CD4-positive, alpha-beta memory T cell (primary cell): ENCODE results near the gene NAP1L5. TPM values are rescaled to one million over a fixed set of nuclear protein-coding genes. Genes with fewer than 3 reads are reported as not detected.
A peak's percentile ranks its signal among the peaks of the same experiment; 100 is the strongest.

Source experiments
- CTCF ChIA-PET: fragments of 350-600 bp; sonication (Branson Sonifier 250); formaldehyde crosslinking; loops from one replicate; lab custom pipeline; 2021; ENCODE audit warnings: inconsistent platforms; ENCODE audit not compliant: partially characterized antibody; lab: Charles Lee
- POLR2A ChIA-PET: fragments of 350-600 bp; sonication (Branson Sonifier 250); formaldehyde crosslinking; loops from one replicate; lab custom pipeline; 2021; ENCODE audit not compliant: partially characterized antibody; lab: Charles Lee
- DNase-seq, 5 donors: peaks; one replicate each; pipeline versions ENCODE4 v3.0.0 to v3.0.0-alpha.2; 2020 to 2022; ENCODE audit warnings: mixed read lengths in 1 of 5
- H3K27ac ChIP-seq: one replicate; pipeline ENCODE4 v1.7.0; 2013; ENCODE audit warnings: low read depth, low read length
- H3K27me3 ChIP-seq: 2 replicates; pipeline ENCODE4 v1.7.0; 2013; ENCODE audit warnings: mild to moderate bottlenecking, low read length, moderate library complexity; ENCODE audit not compliant: insufficient read depth
- H3K36me3 ChIP-seq: 2 replicates; pipeline ENCODE4 v1.7.0; 2013; ENCODE audit warnings: mild to moderate bottlenecking, low read length, moderate library complexity; ENCODE audit not compliant: insufficient read depth
- H3K4me1 ChIP-seq: 2 replicates; pipeline ENCODE4 v1.7.0; 2013; ENCODE audit warnings: mild to moderate bottlenecking, low read length, moderate library complexity; ENCODE audit not compliant: insufficient read depth
- H3K4me3 ChIP-seq, 2 donors: one replicate each; pipeline ENCODE4 v1.7.0; 2013; ENCODE audit warnings: low read length in 2 of 2, mild to moderate bottlenecking in 1 of 2
- H3K9me3 ChIP-seq, 2 donors: one replicate each; pipeline ENCODE4 v1.7.0; 2013; ENCODE audit warnings: low read length in 2 of 2, control low read depth in 1 of 2; ENCODE audit not compliant: control insufficient read depth in 1 of 2
- H3K27ac Mint-ChIP-seq, 7 donors: one replicate each; pipeline ENCODE4 v1.8.0; 2020 to 2021; ENCODE audit warnings: mixed read lengths in 7 of 7, mild to moderate bottlenecking in 6 of 7, inconsistent platforms in 3 of 7, moderate library complexity in 3 of 7
- H3K27me3 Mint-ChIP-seq, 2 donors: one replicate each; pipeline ENCODE4 v1.8.0; 2020 to 2021; ENCODE audit warnings: mixed read lengths in 2 of 2
- H3K36me3 Mint-ChIP-seq, 2 donors: one replicate each; pipeline ENCODE4 v1.8.0; 2020 to 2021; ENCODE audit warnings: mixed read lengths in 2 of 2, inconsistent platforms in 1 of 2, mild to moderate bottlenecking in 1 of 2
- H3K4me1 Mint-ChIP-seq, 4 donors: one replicate each; pipeline ENCODE4 v1.8.0; 2020 to 2021; ENCODE audit warnings: mixed read lengths in 4 of 4, mild to moderate bottlenecking in 1 of 4
- H3K4me3 Mint-ChIP-seq, 8 donors: one replicate each; pipeline ENCODE4 v1.8.0; 2020 to 2021; ENCODE audit warnings: mixed read lengths in 8 of 8, mild to moderate bottlenecking in 7 of 8, moderate library complexity in 6 of 8, inconsistent platforms in 3 of 8
- H3K9me3 Mint-ChIP-seq, 8 donors: one replicate each; pipeline ENCODE4 v1.8.0; 2020 to 2021; ENCODE audit warnings: mixed read lengths in 8 of 8, mild to moderate bottlenecking in 5 of 8, inconsistent platforms in 3 of 8, moderate library complexity in 1 of 8
- intact Hi-C: fragments of 100-400 bp; cut with micrococcal nuclease; formaldehyde crosslinking; loops from one replicate; pipeline ENCODE4 v1.15.1; 2023
- polyA plus RNA-seq, 2 donors: library from polyadenylated mRNA; unstranded; fragments of 300-500 nt; fragmentation: Illumina TruSeq; gene quantifications; one replicate each; pipeline ENCODE4 v1.2.3, GENCODE V29; 2021
- total RNA-seq, 2 experiments: library from RNA; stranded (reverse); gene quantifications; one replicate each; pipeline ENCODE4 v1.2.3, GENCODE V29; 2021

The NAP1L5 gene
- total and polyA plus RNA-seq, 4 experiments from 2014 or later = 1.2 to 3.9 (median 2.5) TPM

- H3K27me3 Mint-ChIP-seq = no peaks in the 10 kb centered on the region
- H3K27ac Mint-ChIP-seq = peak overlapping the region; percentile 92 to 96 (median 94)
- H3K36me3 Mint-ChIP-seq = peaks cover 27 to 41% of the 10 kb centered on the region in 2 donors
- no peaks in the 10 kb centered on the region for H3K27me3 ChIP-seq
- peak overlapping the region; percentile 80 to 95 (median 90) for H3K4me3 Mint-ChIP-seq
- intact Hi-C loops = loop anchor here (5.0 kb wide), 2 partner anchors 104 to 414 kb away; partner anchors contain the start of genes HERC3 and PPM1K
- H3K27ac ChIP-seq = no peak overlapping the region
- H3K4me1 ChIP-seq = peaks cover 11% of the 10 kb centered on the region
- DNase-seq = no peak
- no peaks in the 10 kb centered on the region for H3K9me3 ChIP-seq
- ChIA-PET POLR2A (interaction anchor here (1.9 kb wide), 1 partner anchor 83 kb away, joined by 5 read pairs; no protein-coding TSS in a partner anchor), CTCF (interaction anchor here (1.0 to 1.6 kb wide), 3 partner anchors 26 to 157 kb away, joined by 3 to 6 read pairs (median 3); no protein-coding TSS in a partner anchor)
- H3K4me1 Mint-ChIP-seq = peaks cover 9 to 25% (median 18%) of the 10 kb centered on the region in 4 donors
- peak overlapping the region in 1 of 2 donors; percentile 9 for H3K4me3 ChIP-seq
- H3K36me3 ChIP-seq = peaks cover 4% of the 10 kb centered on the region
- H3K9me3 Mint-ChIP-seq = no peaks in the 10 kb centered on the region
Measured at GRCh38 chr4:88696630-88697029, 999 bp downstream of the NAP1L5 start.

DNA sequence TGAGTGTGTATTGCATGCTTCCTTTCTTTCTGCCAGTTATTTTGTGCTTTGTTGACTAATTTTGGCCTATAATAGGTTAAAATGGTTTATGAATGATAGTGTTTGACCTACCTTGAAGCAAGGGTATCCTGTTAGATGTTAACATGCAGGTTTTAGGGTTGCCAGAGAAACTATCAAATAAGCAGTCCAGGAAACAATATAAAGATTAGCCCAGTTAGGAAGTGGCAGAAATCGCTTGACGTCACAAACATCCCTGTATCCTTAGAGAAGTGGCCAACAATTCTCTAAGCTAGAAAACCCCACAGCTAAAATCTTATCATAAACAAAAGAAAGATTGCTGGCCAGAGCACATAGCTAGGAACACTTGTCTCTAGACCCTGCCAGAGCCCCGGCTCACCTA lies 3.8 kb downstream of the NAP1L5 start:
- Mint-ChIP-seq H3K36me3 (peaks cover 33 to 51% of the 10 kb centered on the region in 2 donors), H3K27ac (peak overlapping the region in 1 of 7 donors; percentile 62)

GRCh38 chr4:88690355-88690754 lies 7.3 kb downstream of the NAP1L5 start:
- H3K36me3 Mint-ChIP-seq = peaks cover 50 to 59% of the 10 kb centered on the region in 2 donors

More for the DNA sequence above, 3.8 kb downstream of the NAP1L5 start:
- Histone ChIP-seq H3K4me1 (peaks cover 11% of the 10 kb centered on the region), H3K9me3 (no peaks in the 10 kb centered on the region), H3K27me3 (no peaks in the 10 kb centered on the region), H3K36me3 (peaks cover 12% of the 10 kb centered on the region), H3K4me3 (no peak overlapping the region), H3K27ac (no peak overlapping the region)
- H3K9me3 Mint-ChIP-seq = no peaks in the 10 kb centered on the region
- ChIA-PET CTCF (interaction anchor here (0.6 kb wide), 1 partner anchor 155 kb away, joined by 3 read pairs; no protein-coding TSS in a partner anchor), POLR2A (no interaction called here)
- H3K4me1 Mint-ChIP-seq = peaks cover 9 to 25% (median 17%) of the 10 kb centered on the region in 4 donors
- no peaks in the 10 kb centered on the region for H3K27me3 Mint-ChIP-seq
- intact Hi-C loops = no loop called here
- DNase-seq = no peak
- no peak overlapping the region for H3K4me3 Mint-ChIP-seq

GRCh38 chr4:88681209-88681608 lies 16.4 kb downstream of the NAP1L5 start:
- peaks cover 0 to 3% (median 0%) of the 10 kb centered on the region in 8 donors for H3K9me3 Mint-ChIP-seq
- H3K4me1 ChIP-seq = no peaks in the 10 kb centered on the region
- H3K4me3 Mint-ChIP-seq = no peak overlapping the region
- no peak overlapping the region for H3K4me3 ChIP-seq
- CTCF ChIA-PET = interaction anchor here (1.3 kb wide), 1 partner anchor 342 kb away, joined by 3 read pairs; no protein-coding TSS in a partner anchor
- no peaks in the 10 kb centered on the region for H3K27me3 Mint-ChIP-seq
- POLR2A ChIA-PET = no interaction called here
- intact Hi-C loops = no loop called here
- no peak for DNase-seq
- peaks cover 78 to 80% of the 10 kb centered on the region in 2 donors for H3K36me3 Mint-ChIP-seq
- H3K27me3 ChIP-seq = no peaks in the 10 kb centered on the region
- peaks cover 32% of the 10 kb centered on the region for H3K36me3 ChIP-seq
- H3K9me3 ChIP-seq = no peaks in the 10 kb centered on the region
- H3K27ac Mint-ChIP-seq = peak overlapping the region in 1 of 7 donors; percentile 25
- no peak overlapping the region for H3K27ac ChIP-seq
- peaks cover 0 to 3% (median under 1%) of the 10 kb centered on the region in 4 donors for H3K4me1 Mint-ChIP-seq

More at GRCh38 chr4:88690355-88690754, 7.3 kb downstream of the NAP1L5 start:
- H3K4me1 Mint-ChIP-seq = peaks cover 0 to 3% (median under 1%) of the 10 kb centered on the region in 4 donors
- no peaks in the 10 kb centered on the region for H3K9me3 ChIP-seq
- H3K4me3 ChIP-seq = no peak overlapping the region
- ChIA-PET CTCF (interaction anchor here (1.3 kb wide), 1 partner anchor 151 kb away, joined by 5 read pairs; no protein-coding TSS in a partner anchor), POLR2A (no interaction called here)
- H3K27ac Mint-ChIP-seq = peak overlapping the region in 3 of 7 donors; percentile 7 to 62 (median 25)
- no peak overlapping the region for H3K4me3 Mint-ChIP-seq
- H3K27ac ChIP-seq = no peak overlapping the region
- intact Hi-C loops = no loop called here
- H3K9me3 Mint-ChIP-seq = no peaks in the 10 kb centered on the region
- no peak for DNase-seq
- no peaks in the 10 kb centered on the region for H3K27me3 Mint-ChIP-seq
- H3K36me3 ChIP-seq = peaks cover 26% of the 10 kb centered on the region
- no peaks in the 10 kb centered on the region for H3K27me3 ChIP-seq
- no peaks in the 10 kb centered on the region for H3K4me1 ChIP-seq

DNA sequence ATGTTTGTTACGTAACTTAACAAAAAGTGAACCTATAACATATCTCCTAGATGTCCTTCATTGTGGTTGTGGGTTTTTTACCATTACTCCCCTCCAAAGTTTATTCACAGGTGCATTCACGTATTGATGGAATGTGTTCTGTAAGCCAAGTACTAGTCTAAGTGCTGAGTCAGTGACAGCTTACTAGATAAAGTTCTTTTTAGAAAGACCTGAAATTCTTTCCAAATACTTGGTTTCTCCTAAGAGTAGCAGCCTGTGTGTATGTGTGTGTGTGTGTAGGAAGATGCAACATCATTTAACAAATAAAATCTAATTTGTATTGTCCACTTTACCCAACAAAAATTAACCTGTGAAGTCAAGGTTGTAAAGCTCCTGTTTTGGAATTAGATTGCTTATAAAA lies 22.1 kb downstream of the NAP1L5 start:
- intact Hi-C loops = loop anchor here (10.0 kb wide), 1 partner anchor 461 kb away; no protein-coding TSS in a partner anchor
- ChIA-PET CTCF (no interaction called here), POLR2A (no interaction called here)
- Mint-ChIP-seq H3K27ac (peak overlapping the region in 1 of 7 donors; percentile 29), H3K36me3 (peaks cover 56 to 73% of the 10 kb centered on the region in 2 donors), H3K4me3 (no peak overlapping the region), H3K27me3 (no peaks in the 10 kb centered on the region), H3K9me3 (no peaks in the 10 kb centered on the region), H3K4me1 (peaks cover 0 to 5% (median 5%) of the 10 kb centered on the region in 4 donors)
- H3K4me3 ChIP-seq = no peak overlapping the region
- no peaks in the 10 kb centered on the region for H3K4me1 ChIP-seq
- no peaks in the 10 kb centered on the region for H3K27me3 ChIP-seq
- no peak for DNase-seq
- H3K36me3 ChIP-seq = peaks cover 28% of the 10 kb centered on the region
- no peaks in the 10 kb centered on the region for H3K9me3 ChIP-seq
- no peak overlapping the region for H3K27ac ChIP-seq

- Histone ChIP-seq H3K36me3 (peaks cover 30% of the 10 kb centered on the region), H3K4me3 (no peak overlapping the region), H3K9me3 (no peaks in the 10 kb centered on the region), H3K27me3 (no peaks in the 10 kb centered on the region), H3K4me1 (no peaks in the 10 kb centered on the region), H3K27ac (no peak overlapping the region)
- peak overlapping the region in 1 of 7 donors; percentile 87 for H3K27ac Mint-ChIP-seq
- H3K4me3 Mint-ChIP-seq = no peak overlapping the region
- no peak for DNase-seq
- no peaks in the 10 kb centered on the region for H3K27me3 Mint-ChIP-seq
- H3K4me1 Mint-ChIP-seq = peaks cover 0 to 5% (median 5%) of the 10 kb centered on the region in 4 donors
- intact Hi-C loops = loop anchor here (10.0 kb wide), 1 partner anchor 460 kb away; no protein-coding TSS in a partner anchor
- ChIA-PET POLR2A (no interaction called here), CTCF (no interaction called here)
- no peaks in the 10 kb centered on the region for H3K9me3 Mint-ChIP-seq
- peaks cover 56 to 72% of the 10 kb centered on the region in 2 donors for H3K36me3 Mint-ChIP-seq
Measured at GRCh38 chr4:88674979-88675378, 22.6 kb downstream of the NAP1L5 start.

GRCh38 chr4:88674565-88674964 lies 23.1 kb downstream of the NAP1L5 start:
- no peaks in the 10 kb centered on the region for H3K9me3 ChIP-seq
- Mint-ChIP-seq H3K4me3 (no peak overlapping the region), H3K4me1 (peaks cover 0 to 5% (median 4%) of the 10 kb centered on the region in 4 donors), H3K27ac (peak overlapping the region in 4 of 7 donors; percentile 8 to 73 (median 14)), H3K9me3 (no peaks in the 10 kb centered on the region), H3K27me3 (no peaks in the 10 kb centered on the region), H3K36me3 (peaks cover 56 to 72% of the 10 kb centered on the region in 2 donors)
- no peaks in the 10 kb centered on the region for H3K27me3 ChIP-seq
- DNase-seq = no peak
- intact Hi-C loops = loop anchor here (10.0 kb wide), 1 partner anchor 460 kb away; no protein-coding TSS in a partner anchor
- POLR2A ChIA-PET = no interaction called here
- CTCF ChIA-PET = no interaction called here
- H3K4me3 ChIP-seq = no peak overlapping the region
- no peaks in the 10 kb centered on the region for H3K4me1 ChIP-seq
- peaks cover 26% of the 10 kb centered on the region for H3K36me3 ChIP-seq
- no peak overlapping the region for H3K27ac ChIP-seq
